H7 (cell line): ENCODE measurements around the gene GSAP. TPM values are rescaled to one million over a fixed set of nuclear protein-coding genes. Genes with fewer than 3 reads are reported as not detected.
"Not testable (repeated sequence)": the region's sequence is repeated elsewhere in the genome, so short reads cannot be mapped to it uniquely, and the experiment has no call there.

Source experiments
- DNase-seq: peaks from one replicate; pipeline ENCODE4 v3.0.0; 2012
- H3K27me3 ChIP-seq: 2 replicates; pipeline ENCODE4 v1.6.0; 2011; ENCODE audit warnings: mild to moderate bottlenecking, low read length; ENCODE audit not compliant: control insufficient read depth, insufficient read depth
- H3K36me3 ChIP-seq: replicated peaks from 2 replicates; pipeline ENCODE4 v1.5.1; 2011; ENCODE audit warnings: low read length; ENCODE audit not compliant: control insufficient read depth, insufficient read depth
- H3K4me3 ChIP-seq: 2 replicates; pipeline ENCODE4 v1.5.1; 2011; ENCODE audit warnings: low read depth, mild to moderate bottlenecking, control low read depth, low read length, moderate library complexity; ENCODE audit not compliant: insufficient read depth
- total RNA-seq: library from RNA; depleted of rRNA; stranded (reverse); fragments of >200 nt; shearing (Covaris generic); gene quantifications from 2 replicates; pipeline ENCODE4 v1.2.3, GENCODE V29; 2014; rRNA removed

The GSAP gene, protein sequence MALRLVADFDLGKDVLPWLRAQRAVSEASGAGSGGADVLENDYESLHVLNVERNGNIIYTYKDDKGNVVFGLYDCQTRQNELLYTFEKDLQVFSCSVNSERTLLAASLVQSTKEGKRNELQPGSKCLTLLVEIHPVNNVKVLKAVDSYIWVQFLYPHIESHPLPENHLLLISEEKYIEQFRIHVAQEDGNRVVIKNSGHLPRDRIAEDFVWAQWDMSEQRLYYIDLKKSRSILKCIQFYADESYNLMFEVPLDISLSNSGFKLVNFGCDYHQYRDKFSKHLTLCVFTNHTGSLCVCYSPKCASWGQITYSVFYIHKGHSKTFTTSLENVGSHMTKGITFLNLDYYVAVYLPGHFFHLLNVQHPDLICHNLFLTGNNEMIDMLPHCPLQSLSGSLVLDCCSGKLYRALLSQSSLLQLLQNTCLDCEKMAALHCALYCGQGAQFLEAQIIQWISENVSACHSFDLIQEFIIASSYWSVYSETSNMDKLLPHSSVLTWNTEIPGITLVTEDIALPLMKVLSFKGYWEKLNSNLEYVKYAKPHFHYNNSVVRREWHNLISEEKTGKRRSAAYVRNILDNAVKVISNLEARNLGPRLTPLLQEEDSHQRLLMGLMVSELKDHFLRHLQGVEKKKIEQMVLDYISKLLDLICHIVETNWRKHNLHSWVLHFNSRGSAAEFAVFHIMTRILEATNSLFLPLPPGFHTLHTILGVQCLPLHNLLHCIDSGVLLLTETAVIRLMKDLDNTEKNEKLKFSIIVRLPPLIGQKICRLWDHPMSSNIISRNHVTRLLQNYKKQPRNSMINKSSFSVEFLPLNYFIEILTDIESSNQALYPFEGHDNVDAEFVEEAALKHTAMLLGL
- total RNA-seq = 3.7 and 4.3 TPM in 2 replicates

DNA sequence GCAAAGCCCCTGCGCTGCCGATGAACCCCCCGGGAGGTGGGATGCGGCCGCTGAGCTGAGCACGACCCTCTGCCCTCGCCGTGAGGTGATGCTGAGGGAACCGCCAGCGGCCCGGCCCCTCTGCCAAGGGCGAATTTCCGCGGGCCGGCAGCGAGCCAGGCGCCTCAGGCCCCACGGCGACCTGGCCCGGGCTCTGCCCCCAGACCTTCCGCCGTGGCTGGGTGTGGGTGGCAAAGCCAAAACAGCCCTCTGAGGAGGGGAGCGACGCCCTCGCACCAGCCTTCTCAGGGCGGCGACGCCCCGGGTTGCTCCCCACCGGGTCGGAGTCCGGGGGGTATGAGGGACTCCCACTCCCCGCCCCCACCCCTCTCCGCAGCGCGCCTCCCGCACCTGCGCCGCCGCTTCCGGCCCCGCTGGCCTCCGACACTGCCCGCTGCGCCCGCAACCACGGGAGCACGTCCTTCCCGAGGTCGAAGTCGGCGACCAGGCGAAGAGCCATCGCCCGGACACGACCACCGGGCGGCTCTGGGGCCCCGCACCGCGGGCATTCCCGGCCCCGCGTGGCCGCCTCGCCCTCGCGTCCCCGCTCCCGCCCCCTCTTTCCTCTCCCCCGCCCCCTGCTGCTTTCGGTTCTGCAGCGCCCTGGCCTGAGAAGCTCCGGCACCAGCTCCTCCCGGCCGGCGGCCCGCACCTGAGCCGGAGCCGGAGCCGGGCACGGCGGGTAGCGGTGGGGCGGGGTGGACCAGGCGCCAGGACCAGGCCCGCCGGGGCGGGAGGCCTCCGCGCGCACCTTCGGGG is at the start of gene GSAP:
Gene GSAP, minus strand, starts transcription at position 527 of the 798 bp plus-strand sequence. Its CDS starts 28 bp downstream, at position 499.
- no peaks in the 10 kb centered on the region for H3K36me3 ChIP-seq
- DNase-seq = peak; percentile 82
- peak within 1 kb of the TSS; percentile 55 for H3K4me3 ChIP-seq
- peaks cover 16% of the 10 kb centered on the region for H3K27me3 ChIP-seq

DNA sequence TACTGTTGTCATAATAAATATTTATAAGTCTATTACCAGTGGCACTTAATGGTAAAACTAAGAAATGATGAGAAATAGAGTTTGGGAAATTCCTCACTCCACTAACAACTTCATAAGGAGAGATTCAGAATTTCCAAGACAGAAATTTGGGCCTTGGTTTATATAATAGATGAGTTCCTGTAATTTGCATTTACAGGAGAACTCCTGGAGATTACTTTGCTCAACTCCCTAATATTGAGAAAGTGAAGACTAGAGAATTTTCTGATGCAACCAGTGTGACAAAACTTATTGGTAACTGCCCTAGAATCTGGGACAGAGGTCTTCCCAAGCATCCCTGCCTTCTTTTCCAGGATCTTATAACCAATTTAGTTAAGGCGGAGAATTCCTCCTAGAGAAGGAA is 49.1 kb upstream of the GSAP start:
- no peaks in the 10 kb centered on the region for H3K27me3 ChIP-seq
- no peak overlapping the region for H3K4me3 ChIP-seq
- H3K36me3 ChIP-seq = no peaks in the 10 kb centered on the region; the same call in 1 of the 2 replicates
- DNase-seq = no peak

DNA sequence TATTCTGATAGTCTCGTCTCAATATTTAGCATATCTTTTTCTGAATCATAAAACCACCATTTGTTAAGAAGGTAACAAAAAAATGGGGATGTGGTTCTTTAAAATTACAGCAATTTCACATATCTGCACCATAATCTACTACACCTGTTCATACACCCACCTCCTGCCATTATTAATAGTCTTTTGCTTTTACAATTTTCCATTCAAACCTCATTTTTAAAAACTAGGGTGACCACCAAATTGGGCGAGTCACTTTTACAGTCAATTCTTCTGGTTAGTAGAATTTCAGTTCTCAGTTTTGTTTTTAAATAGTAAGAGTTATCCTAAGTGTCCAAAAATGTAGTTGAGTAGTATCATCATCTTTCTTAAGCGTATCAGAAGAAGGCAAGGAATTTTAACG is 48.4 kb upstream of the GSAP start:
- DNase-seq = no peak
- Histone ChIP-seq H3K4me3 (no peak overlapping the region), H3K27me3 (no peaks in the 10 kb centered on the region), H3K36me3 (no peaks in the 10 kb centered on the region; the same call in 1 of the 2 replicates)

DNA sequence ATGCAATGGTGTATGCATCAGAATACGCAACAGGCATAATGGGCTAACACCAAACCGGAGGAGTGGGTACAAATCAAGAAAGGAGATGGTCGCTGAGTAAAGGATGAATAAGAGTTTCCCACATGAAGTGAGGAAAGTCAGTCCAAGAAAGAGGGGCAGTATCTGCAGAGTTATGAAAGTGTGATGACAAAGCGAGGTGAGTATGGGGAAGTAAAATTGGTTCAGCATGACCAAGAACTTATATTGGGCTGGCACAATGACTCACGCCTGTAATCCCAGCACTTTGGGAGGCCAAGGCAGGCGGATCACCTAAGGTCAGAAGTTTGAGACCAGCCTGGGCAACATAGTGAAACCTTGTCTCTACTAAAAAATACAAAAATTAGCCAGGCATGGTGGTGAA is 47.5 kb upstream of the GSAP start:
- H3K27me3 ChIP-seq, H3K36me3 ChIP-seq, H3K4me3 ChIP-seq, DNase-seq: not testable (repeated sequence)

DNA sequence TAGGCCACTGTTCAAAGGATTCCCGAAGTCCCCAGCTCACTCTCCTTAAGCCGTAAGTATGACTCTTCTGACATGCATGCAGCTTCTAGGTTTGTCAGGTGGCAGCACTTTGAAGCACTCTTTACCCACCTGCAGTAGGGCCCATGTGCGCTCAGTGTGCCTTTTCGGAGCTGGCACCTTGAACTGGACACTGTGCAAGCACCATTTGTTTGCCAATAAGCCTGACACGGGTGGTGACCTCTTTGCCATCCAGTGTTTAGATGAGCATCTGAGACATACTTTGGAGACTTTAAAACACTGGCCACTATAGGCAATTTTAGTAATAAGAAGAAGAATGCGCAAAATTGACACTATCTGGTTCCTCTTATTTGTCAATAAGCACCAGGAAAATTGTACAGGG is 45.7 kb upstream of the GSAP start:
- Histone ChIP-seq H3K4me3 (no peak overlapping the region), H3K36me3 (no peaks in the 10 kb centered on the region), H3K27me3 (no peaks in the 10 kb centered on the region)
- no peak for DNase-seq

DNA sequence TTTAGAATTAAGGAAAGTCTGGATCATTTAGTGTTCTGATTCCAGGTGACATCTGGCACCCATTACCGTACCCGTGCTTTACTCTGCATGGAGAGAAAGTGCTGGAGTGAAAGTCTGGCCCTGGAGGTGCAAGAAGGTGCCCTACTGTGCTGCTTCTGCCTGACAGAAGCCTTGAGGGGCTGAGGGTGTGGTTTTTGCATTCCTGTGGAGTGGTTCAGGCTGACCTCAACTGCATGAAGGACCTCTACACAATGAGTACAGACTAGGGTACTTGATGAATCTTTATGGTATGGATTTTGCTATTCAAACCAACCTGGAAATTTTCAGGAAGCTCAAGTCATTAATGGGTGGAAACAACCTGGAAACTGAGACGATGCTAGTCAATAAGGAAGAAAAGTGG is 45.1 kb upstream of the GSAP start:
- DNase-seq = no peak
- H3K4me3 ChIP-seq = no peak overlapping the region
- no peaks in the 10 kb centered on the region for H3K27me3 ChIP-seq
- no peaks in the 10 kb centered on the region for H3K36me3 ChIP-seq

DNA sequence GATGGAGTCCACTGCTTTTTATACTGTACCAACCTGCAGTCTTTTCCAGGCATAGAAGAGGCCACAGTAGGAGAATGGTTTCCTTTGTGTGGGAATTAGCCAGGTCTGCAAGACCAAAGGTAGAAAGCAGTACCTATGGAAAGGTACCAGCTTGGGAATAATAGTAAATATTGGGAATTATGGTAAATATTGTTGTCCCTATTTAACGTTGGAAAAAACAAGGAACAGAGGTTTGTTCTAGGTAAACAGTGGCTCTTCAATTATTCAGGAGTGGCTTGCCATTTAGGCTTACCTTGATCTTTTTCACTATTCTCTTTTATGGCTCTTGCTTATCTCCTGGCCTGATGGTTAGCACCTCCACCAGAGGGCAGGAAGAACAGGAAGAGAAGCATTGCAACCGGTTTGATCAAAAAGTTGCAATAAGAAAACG is 43.9 kb upstream of the GSAP start:
- DNase-seq = no peak
- no peaks in the 10 kb centered on the region for H3K27me3 ChIP-seq
- no peaks in the 10 kb centered on the region for H3K36me3 ChIP-seq
- no peak overlapping the region for H3K4me3 ChIP-seq

DNA sequence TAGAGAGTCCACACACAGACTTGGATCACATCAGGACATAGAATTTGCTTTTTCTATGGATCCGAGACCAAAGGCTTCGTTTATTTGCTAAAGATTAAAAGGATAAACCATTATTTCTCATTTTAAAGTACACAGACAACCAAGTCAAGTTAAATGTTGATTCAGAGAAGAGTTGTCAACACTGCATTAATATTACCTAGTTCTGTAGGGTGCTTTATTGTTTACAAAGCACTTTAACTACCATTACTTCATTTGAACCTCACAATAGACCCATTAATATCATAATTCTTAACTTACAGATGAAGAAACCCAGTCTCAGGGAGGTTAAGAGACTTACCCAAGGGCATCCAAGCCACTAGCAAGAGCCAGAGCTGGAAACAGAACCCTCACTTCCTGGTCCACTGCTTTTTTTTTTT is 43.2 kb upstream of the GSAP start:
- no peak for DNase-seq
- H3K36me3 ChIP-seq = no peaks in the 10 kb centered on the region
- H3K4me3 ChIP-seq = no peak overlapping the region
- H3K27me3 ChIP-seq = no peaks in the 10 kb centered on the region

DNA sequence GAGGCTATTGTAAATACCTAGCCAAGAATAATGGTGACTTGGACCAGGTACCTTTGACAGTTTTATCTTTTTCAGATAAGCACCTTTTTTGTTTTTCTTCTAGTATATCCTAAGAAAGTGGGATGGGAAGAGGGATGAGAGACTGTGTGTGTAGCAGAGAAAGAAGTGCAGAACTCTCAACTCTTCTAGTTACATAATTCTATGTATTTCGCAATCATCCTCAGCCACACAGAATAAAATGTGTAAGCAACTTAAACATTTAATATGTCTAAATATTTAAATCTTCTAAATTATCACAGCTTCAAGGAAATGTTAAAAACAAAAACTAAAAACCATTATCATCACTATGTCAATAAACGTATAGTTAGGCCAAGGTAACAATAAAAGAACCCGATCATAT is 42.6 kb upstream of the GSAP start:
- Histone ChIP-seq H3K4me3 (no peak overlapping the region), H3K27me3 (no peaks in the 10 kb centered on the region), H3K36me3 (no peaks in the 10 kb centered on the region)
- no peak for DNase-seq

DNA sequence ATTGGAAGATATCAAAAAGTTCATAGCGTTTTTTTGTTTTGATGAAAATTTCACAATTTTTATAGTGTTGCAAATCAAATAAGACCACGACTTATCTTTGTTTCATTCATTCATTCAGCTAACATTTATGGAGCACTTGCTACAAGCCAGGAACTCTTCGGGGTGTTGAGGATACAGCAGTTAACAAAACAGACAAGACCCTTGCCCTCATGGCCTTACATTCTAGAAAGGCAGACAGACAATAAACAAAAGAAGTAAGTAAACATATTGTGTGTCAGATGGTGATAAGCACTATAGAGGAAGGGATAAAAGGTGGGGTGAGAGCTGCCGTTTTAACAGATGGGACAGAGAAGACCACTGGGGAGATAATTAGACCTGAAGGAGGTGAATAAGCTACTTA is 41.6 kb upstream of the GSAP start:
- DNase-seq = no peak

DNA sequence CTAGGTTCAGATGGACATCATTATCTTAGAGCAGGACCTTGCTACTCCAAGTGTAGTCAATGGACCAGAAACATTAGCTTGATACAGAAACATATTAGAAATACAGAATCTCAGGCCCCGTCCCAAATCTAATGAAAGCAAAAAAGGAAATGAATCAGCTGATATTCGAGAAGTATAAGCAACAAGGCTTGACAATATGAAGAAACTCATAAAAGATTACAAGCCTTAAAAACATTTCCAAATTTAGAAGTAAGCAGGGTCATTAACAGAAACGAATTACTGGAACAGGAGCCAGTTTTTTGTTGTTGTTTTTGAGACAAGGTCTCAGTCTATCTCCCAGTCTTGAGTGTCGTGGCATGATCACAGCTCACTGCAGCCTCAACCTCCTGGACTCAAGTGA is 40.5 kb upstream of the GSAP start:
- Histone ChIP-seq H3K4me3 (no peak overlapping the region), H3K36me3 (no peaks in the 10 kb centered on the region), H3K27me3 (no peaks in the 10 kb centered on the region)
- no peak for DNase-seq

More for the DNA sequence above, 41.6 kb upstream of the GSAP start:
- H3K4me3 ChIP-seq = no peak overlapping the region
- H3K36me3 ChIP-seq = no peaks in the 10 kb centered on the region
- H3K27me3 ChIP-seq = no peaks in the 10 kb centered on the region

DNA sequence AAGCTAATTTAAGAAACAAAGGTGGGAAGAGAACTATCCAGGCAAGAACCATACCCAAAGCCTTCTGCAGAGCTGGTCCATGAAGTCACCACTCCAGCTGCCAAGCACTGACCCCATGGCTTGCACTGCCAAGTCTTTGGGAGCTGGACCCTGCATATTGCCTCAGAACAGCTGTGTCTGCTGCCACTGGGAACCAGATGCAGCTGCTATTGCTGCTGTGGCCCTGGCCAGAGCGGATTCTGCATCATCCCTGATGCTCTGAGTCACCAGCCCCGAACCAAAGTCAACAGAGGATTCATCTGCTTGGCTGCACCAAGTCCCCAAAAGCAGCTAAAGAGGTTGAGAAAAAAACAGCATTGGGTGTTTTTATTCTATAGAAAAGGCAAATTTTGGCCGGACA is 39.2 kb upstream of the GSAP start:
- Histone ChIP-seq H3K36me3 (no peaks in the 10 kb centered on the region), H3K4me3 (no peak overlapping the region), H3K27me3 (no peaks in the 10 kb centered on the region)
- DNase-seq = no peak

DNA sequence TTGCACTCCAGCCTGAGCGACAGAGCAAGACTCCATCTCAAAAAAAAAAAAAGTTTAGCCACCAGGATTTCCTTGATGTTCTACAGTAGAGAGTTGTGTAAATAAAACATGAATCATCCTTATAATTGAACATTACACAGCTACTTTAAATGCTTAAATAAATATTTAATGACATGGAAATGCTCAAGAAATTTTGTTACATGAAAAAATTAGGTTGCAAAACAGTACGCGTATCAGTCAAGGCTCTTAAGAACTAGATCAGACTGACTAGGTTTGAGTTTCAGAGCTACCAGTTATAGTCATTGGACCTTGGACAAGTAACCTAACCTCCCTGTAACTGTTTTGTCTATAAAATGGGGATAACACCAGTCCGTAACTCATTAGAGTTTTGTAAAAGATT is 38.7 kb upstream of the GSAP start:
- no peak for DNase-seq
- no peak overlapping the region for H3K4me3 ChIP-seq
- no peaks in the 10 kb centered on the region for H3K27me3 ChIP-seq
- H3K36me3 ChIP-seq = no peaks in the 10 kb centered on the region

DNA sequence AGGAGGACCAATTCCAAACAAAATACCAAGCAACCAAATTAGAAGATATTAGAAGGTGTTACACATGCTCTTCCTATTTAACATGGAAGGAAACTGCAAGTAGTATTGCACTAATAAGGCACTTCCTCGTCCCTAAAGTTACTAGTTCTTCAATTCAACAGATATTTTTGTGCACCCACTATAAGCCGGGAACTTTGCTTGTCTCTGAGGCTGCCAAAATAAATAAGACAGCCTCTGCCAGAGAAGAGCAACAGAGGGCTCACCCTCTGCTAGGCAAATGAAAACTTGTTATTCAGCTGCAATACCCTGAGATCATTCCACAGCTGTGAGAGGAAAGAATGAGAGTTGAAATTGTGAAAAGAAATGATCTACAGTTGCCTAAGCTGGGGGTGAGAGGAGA is 37.4 kb upstream of the GSAP start:
- DNase-seq = no peak
- Histone ChIP-seq H3K27me3 (no peaks in the 10 kb centered on the region), H3K36me3 (no peaks in the 10 kb centered on the region), H3K4me3 (no peak overlapping the region)
